C1 segment of cervical spinal cord (tissue), 14 donors: Measurements from ENCODE around the gene TBC1D9.
A peak's percentile ranks its signal among the peaks of the same experiment; 100 is the strongest.

Experiments
- DNase-seq, 14 donors: peaks; one replicate each; lab custom pipeline; 2025; lab: John Stamatoyannopoulos, UW

Gene TBC1D9

DNA sequence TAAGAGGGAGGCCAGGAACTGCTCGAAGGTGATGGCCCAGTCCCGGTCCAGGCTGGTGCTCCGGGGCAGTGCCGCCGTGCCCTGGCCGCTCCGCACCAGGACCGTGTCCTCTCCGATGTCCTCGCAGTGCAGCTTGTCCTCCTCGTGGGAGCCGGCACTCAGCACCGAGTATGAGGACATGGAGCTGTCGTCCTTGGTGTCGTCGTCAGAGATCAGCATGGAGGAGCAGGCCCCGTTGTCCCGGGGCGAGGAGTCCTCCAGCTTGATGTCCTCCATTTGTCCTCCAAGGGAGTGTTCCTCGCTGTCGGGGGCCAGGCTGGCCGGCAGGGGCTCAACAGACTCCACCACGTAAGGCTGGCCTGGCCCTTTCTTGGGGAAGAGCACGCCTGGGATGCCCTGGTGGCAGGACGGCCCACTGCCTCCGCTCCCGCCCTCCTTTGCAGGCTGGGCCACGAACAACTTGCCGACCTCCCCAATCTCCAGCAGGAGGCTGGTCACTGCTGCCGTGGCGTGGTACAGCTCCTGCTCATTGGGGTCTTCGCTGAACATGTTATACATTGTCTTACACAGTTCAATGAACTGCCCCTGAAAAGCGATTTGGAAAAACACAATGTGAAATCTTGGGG, 133.7 kb downstream of the TBC1D9 start:
- DNase-seq: no peak

DNA sequence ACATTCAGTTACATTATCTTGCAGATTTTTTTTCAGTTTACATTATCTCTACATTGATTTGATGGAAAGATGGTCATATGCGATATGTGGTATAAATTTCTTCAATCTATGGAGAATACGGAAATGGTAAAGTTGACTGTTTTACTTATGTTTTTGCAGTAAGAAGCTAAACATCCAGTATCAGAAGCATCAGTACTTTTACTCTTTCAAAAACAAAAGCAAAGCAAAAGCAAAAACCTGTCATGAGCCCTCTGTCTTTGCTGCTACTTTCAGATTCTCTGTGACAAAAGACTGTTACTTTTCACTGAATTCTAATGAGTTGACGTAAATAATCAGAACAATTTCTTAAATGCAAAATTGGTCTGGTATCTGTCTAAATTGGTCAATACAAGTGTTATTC, 135.0 kb downstream of the TBC1D9 start:
- DNase-seq: no peak

DNA sequence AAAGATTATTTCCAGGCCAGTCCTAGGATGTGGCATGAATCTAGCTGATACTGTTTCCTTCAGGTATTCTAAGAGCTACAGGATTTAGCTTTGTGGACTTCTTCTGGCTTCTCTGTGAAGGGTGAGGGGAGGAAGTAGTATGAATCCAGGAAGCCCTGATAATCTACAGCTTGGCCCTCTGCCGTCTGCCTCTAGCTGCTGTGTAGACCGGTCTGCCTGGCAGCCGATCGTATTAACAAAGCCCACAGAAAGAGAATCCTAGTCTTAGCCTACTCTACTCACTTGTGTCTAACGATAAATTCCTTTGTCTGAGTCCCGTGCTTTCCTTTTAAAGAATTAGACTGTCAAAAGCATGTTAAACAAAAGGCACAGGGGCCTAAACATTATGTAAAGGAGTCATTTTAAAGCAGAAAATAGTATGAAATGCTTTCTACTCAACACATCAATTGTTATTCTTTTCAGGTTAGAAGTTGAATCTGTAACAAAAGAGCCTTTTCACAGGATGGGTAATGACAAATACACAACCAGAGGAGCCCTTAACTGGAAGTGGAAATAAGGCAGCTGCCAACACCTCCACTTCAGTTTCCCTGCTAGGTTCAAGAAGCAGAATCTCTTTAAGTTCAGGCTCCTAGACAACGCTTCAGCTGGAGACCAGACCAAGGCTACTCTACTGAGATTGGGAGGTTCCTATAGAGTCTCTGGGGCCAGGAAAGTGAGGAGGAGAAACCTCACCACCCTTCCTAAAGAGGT, 138.5 kb downstream of the TBC1D9 start:
- no peak for DNase-seq

DNA sequence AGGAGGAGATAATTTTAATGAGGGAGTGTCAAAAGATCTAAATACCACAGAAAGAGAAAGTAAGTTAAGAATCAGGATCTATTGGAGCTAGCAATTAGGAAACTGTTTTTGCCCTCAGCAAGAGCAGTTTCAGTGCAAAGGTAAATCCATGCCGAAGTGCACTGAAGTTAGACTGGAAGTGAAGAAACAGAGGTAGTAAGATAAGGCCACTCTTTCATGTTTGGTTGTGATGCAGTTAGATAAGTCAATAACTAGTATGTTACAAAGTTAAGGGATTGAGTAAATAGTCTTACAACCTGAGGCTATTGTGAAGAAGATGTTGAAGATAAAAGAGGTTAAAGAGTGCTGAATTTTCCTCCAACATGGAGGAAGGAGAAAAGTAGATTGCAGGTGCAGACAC, 140.7 kb downstream of the TBC1D9 start:
- DNase-seq: no peak

DNA sequence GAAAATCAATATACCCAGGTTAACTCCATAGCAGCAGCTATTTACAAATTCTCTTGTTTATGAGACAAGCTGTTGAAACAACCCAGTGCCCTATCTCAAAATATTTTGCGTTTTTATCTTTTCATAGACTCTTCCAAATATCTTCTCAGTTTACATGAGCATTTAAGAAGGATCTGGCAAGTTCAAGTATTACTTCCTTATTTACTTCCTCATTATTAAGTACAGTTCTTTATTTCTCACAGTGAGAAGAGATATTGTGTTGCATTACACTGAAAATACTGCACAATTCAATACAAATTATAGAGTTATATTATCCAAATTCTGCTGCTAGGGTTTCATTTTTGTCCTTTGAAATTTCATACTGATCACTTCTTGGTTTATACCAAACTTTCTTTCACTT, 143.8 kb downstream of the TBC1D9 start:
- no peak for DNase-seq

DNA sequence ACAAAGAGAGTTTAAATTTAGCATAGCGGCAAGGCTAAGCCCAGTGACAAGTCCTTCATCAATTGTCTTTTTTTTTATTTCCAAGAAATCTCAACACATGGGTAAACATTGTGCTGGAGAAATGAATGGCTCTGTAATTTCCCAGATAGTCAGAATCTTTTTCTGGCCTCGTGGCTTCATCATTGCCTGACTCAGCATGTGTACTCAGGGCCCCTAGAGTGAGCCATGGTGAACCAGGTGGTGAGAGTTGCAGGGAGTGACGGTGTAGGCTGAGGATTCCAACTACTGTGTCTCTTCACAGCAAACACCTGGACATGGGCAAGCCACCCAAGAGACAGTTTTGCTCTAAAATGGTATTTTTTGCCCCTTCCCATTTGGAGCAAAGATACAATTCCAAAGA, 144.3 kb downstream of the TBC1D9 start:
- DNase-seq: no peak

DNA sequence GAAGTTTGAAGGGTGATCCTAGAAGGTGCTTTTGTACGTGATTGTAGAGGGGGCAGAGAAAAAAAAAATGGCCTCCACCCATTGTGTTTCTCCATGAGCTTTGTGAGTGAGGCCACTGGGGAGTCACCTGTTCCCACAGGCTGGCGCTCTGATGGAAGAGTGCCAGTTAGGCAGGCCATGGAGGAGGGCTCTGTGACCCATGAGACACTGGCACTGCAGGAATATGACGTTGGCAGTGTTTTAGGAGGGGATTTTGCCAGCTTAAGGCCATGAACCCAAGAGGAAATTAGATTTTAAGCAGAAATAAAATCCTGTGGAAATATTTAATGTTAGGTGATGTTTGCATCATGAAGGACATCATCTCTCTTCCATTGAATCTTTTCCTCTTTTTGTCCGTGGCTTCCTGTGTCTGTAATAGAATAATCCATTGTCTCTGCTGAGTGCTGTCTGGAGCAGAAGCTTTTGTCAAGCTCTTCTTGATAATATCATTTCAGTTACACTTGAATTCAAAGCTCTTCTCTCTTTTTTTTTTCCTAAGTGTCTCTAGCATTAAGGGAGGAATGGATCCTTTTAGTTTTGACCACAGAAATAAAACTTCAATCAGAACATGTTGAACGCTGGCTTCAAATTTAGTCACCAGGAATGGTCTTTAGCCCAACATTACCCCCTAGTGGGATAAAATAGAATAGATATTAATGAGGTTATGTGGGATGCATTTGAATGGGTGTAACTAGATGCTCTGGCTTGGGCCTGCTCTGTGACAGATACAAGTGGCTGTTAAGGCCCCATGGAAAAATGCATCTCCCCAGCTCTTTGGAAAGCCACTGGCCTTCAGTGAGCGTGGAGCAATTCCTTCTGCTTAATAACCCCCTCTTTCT, 146.4 kb downstream of the TBC1D9 start:
- DNase-seq: peak in 5 of 14 donors; percentile 3 to 16 (median 4)

DNA sequence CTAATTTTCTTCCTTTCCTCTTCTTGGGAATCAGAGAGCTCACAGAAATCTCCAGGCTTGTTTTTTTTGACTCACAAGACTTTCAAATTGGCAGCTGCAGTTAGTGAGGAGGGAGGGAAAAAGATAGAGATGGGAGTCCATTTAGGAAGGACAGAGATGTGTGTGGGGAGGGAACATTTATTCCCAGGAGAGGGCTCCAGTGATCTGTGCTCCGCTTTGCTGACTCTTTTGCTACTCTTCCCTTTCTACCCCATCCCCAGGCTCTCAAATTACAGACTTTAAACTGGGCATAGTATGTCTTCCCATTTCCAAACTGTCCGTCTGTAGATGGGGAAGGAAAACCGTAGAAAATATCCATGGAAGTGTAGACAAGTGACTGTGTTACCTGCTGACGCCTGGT, 148.3 kb downstream of the TBC1D9 start:
- no peak for DNase-seq

DNA sequence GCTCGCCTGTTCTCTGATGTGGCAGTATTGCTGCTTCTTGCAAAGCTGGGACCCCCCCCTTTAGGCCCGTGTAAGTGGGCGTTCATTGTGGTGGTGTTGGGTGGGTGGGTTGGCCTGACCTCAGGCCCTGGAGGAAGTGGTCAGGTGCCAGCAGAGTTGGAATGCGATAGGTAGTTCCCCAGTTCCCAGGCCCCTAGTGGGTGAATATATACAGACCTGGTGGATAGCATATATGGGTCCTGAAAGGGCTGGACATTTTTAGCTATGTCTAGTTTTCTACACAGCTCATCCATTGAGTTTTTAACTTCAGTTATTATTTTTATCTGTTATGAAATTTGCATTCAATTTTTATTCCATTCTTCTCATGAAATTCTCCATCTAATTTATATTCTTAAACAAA, 151.6 kb downstream of the TBC1D9 start:
- DNase-seq: no peak

DNA sequence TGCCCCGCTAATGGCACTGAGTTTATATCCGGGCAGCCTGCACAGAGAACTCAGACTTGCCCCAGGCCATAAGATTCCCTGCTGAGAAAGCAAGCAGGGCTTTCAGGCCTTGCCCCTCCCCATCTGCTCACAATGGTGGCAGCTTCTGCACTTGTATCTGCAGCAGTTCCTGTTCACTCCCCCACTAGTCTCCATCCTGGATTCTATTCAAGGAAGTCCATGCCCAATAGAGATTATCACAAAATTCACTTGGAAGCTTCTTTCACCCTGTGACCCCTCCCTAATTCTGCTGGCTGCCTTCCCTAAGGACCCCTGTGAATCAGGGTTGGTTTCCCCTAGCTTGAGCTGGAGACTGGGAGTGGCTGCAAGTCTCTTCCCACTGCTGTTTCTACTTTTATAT, 152.9 kb downstream of the TBC1D9 start:
- DNase-seq: no peak

DNA sequence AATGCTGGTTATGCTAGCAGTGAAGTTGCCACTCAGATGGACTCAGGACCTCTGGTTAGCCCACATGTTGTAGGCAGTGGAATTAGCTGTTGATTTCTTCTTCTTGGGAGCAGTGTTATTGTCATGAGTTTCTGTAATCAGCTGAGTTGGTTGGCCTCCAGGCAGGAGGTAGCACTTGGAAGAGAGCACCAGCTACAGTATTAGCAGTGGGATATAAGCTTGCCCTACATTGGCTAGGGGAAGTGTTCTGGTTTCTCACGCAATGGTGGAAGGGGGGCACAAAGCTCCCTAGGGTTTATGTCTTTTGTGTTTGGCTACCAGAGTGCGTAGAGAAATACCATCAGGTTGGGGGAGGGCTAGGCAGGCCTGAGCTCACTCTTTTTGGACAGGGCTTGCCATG, 153.5 kb downstream of the TBC1D9 start:
- no peak for DNase-seq

DNA sequence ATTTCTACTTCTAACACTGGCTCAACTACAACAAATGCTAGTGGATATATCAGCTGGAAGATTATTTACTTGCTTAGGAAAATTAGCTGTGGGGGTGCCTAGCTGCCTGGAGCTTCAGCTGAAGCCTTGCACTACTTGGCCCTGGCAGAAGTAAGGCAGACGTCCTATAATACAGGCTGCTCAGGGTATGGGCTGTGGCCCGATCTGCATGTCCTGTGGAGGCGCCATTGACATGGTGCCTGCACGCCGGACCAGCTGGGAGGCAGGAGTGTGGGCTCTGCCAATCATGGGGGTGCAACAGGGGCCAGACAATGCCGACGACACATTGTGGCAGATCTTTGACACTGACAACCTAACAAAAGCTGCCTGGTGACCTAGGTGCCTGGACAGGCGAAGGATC, 155.8 kb downstream of the TBC1D9 start:
- DNase-seq: no peak

DNA sequence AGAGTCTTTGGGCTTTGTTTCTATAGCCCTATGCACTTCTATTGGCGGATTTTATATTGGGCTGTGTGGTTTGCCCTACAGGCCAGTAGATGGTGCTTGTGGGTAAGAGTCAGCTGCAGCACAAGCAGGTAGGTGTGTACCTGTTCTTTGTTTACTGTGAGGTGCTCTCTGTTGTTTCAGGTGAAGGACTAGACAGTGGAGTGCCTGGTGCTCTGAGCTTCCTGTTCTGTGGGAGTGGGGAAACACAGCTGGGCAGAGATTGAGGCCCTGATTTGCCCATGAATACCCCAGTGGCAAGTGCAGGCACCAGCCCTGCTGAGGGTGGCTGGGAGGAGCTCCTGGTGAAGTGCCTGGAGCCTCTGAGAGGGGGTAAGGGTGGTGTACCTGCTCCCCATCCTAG, 161.1 kb downstream of the TBC1D9 start:
- DNase-seq: peak in 1 of 14 donors; percentile 24

DNA sequence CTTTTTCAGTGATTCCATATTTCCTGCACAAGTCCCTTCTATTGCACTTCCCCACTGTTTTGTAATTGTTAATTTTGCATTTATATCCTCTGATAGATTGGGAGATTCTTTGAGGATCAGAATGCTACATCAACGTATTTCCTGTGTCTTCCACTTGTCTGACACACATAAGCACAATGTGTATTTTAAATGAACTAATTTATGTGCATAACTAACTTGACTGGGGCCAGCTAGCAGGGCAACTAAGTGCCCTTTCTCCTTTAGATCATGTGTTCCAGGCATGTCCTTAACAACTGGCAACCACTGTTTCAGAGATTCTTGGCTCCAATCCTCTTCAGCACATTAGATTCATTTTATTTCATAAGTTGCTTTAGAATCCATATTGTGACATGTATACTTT, 171.7 kb downstream of the TBC1D9 start:
- no peak for DNase-seq

DNA sequence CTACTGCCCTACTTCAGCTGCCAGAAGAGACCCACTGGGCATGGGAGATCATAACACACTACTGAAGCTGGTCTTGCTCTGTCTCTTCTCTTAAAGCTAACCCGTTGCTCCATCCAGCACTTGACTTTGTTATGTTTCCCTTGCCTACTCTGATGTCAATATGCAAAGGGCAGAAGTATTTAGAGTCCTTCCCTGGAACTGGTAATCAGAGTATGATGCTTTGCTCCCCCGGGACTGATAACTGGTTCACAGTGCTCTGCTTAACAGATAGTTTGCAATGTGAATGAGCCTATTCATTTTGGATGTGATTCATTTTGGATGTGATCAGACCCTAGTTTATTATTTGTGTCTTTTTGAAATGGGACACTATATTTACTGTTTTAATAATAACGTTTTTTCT, 175.1 kb downstream of the TBC1D9 start:
- DNase-seq: no peak

DNA sequence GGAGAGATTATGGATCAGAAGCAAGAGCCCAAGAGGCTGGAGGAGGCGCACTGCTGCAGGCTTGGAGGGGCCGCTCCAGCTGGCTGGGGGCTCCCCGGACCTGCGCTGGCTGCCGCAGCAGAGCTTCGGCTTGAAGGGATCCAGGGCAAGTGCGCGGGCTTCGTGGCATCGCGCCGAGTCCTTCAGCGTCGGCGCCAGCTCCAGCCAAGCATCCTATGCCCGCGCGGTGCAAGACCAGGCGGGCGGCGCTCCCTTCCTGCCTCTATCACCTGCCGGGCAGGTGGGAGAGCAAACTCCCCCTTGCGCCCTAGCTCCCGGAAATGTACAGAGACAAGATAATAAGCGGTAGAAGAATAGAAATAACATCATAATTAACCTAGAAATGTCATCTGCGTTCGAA, 176.9 kb downstream of the TBC1D9 start:
- DNase-seq: peak in 1 of 14 donors; percentile 6

DNA sequence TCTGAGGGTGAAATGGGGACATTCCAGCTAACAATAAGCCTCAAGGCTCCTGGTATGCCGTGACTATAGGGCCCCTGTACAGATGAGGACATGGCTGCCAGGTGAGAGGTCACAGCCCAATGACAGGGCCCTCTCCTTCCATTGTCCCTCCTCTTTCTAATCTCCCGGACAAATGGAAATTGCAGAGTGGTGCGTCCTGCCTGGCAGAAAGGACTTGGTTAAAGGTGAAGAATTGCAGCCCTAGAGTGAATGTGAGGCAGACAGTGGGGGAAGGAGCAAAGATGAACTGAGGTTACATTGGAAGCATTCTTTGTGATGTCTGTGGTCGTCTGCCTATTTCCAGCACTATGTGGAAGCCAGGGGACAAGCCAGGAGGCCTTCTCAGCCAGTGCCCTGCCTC, 180.7 kb downstream of the TBC1D9 start:
- DNase-seq: no peak

DNA sequence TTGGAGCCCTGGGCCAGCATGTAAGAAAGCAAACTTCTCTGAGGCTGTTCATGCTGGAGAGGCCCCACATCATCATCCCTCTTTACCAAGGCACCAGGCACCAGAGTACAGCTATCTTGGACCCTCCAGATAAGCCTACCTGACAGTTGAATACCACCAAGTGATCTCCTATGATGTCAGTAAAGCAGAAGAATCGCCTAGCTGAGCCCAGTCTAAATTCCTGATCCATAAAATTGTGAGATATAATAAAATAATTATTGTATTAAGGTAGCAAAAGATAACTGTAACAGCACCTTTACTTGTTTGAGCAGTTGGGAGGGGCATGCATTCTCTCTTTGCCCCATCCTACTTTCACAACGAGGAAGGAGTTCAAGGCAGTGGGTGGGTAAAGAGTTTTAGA, 184.6 kb downstream of the TBC1D9 start:
- no peak for DNase-seq
